HCT116 (cell line): ENCODE results near the gene CROT.

Source experiments
- ATF3 ChIP-seq: IDR thresholded peaks from 2 replicates; pipeline ENCODE4 v1.6.1; 2012
- CTCF ChIP-seq, 3 experiments: fragments of 200-600 bp in 1 of 3; sonication (generic) in 1 of 3; IDR thresholded peaks in 2 of 3; conservative IDR thresholded peaks in 1 of 3; 2 replicates each; pipeline ENCODE4 v1.5.1; 2012 to 2017; ENCODE audit warnings: low read depth in 2 of 3, low read length in 2 of 3, antibody characterized with exemption in 1 of 3, borderline replicate concordance in 1 of 3, control low read depth in 1 of 3, mild to moderate bottlenecking in 1 of 3, mixed read lengths in 1 of 3, mixed run types in 1 of 3, moderate library complexity in 1 of 3; ENCODE audit not compliant: insufficient read depth in 1 of 3
- EZH2 ChIP-seq: fragments of 200-600 bp; sonication (generic); IDR thresholded peaks from 2 replicates; pipeline ENCODE4 v1.6.1; 2017; ENCODE audit warnings: antibody characterized with exemption, mixed run types
- MAX ChIP-seq: IDR thresholded peaks from 2 replicates; pipeline ENCODE4 v1.6.1; 2012
- POLR2A ChIP-seq: IDR thresholded peaks from 2 replicates; pipeline ENCODE4 v1.7.0; 2011; ENCODE audit warnings: borderline replicate concordance; ENCODE audit not compliant: insufficient read depth, insufficient read length; ENCODE audit errors: extremely low read depth
- YY1 ChIP-seq: IDR thresholded peaks from 2 replicates; pipeline ENCODE4 v1.6.1; 2011; ENCODE audit warnings: low read length, low read depth, moderate library complexity, mild to moderate bottlenecking; ENCODE audit not compliant: insufficient replicate concordance; ENCODE audit errors: extremely low read depth

GRCh38 chr7:87413951-87414793 lies 68.7 kb downstream of the CROT start:
- TF ChIP-seq YY1 (no peak), CTCF (IDR thresholded peaks at IDR 0.05 in 2 of 3, conservative IDR thresholded peaks at IDR 0.05 in 1 of 3; ENCODE audit: borderline replicate concordance in 1 of 3, insufficient read depth in 1 of 3, low read depth in 2 of 3, low read length in 2 of 3) (no peak), MAX (no peak), ATF3 (no peak), EZH2 (no peak), POLR2A (no peak)
